Inflammatory macrophage treated with lipopolysaccharide for 1 hour (primary cell): Measurements from ENCODE around the gene ANKRD13B.

Experiments used
- DNase-seq, 2 donors: peaks; one replicate each; pipeline ENCODE4 v3.0.0-alpha.2; 2020 to 2022

ANKRD13B gene

GRCh38 chr17:29653995-29654714, 61.2 kb downstream of the ANKRD13B start:
- no peak for DNase-seq

- no peak for DNase-seq
Observed at GRCh38 chr17:29655323-29655722, 62.4 kb downstream of the ANKRD13B start.

- DNase-seq: no peak
Observed at GRCh38 chr17:29659155-29659554, 66.2 kb downstream of the ANKRD13B start.

GRCh38 chr17:29661213-29661612, 68.3 kb downstream of the ANKRD13B start:
- DNase-seq: no peak

GRCh38 chr17:29663155-29663554, 70.2 kb downstream of the ANKRD13B start:
- DNase-seq: no peak
